ENCODE results near the gene TEX13D. TPM values are rescaled to one million over a fixed set of nuclear protein-coding genes. Genes with fewer than 3 reads are reported as not detected.

TEX13D gene
- total RNA-seq, 3 donors from 2014 or later (not counting 1 experiment from before 2014, with no cell fraction given) = 0.32 TPM; not detected in 2

- Histone ChIP-seq H3K27ac (ENCODE audit: low read length) (peak overlapping the region; percentile 85), H3K4me3 (ENCODE audit: low read length) (peak overlapping the region; percentile 63), H3K27me3 (ENCODE audit: control insufficient read depth, insufficient read depth, low read length) (no peaks in the 10 kb centered on the region), H3K9me3 (ENCODE audit: control insufficient read depth, insufficient read depth, low read length) (no peaks in the 10 kb centered on the region), H3K36me3 (ENCODE audit: control insufficient read depth, insufficient read depth, low read length) (no peaks in the 10 kb centered on the region), H3K4me1 (ENCODE audit: control insufficient read depth, insufficient read depth, low read length) (peaks cover 10% of the 10 kb centered on the region)
- peak overlapping the region; percentile 83 for H3K4me3 Mint-ChIP-seq
- ATAC-seq (no peak), DNase-seq (no peak)
- no peak for TF ChIP-seq CTCF (IDR thresholded peaks at IDR 0.05)
- H3K27ac Mint-ChIP-seq = peak overlapping the region; percentile 94 to 95
- no peaks in the 10 kb centered on the region for H3K9me3 Mint-ChIP-seq
- no peaks in the 10 kb centered on the region for H3K36me3 Mint-ChIP-seq
- H3K4me1 Mint-ChIP-seq = peaks cover 46 to 48% of the 10 kb centered on the region in 2 donors
- intact Hi-C loops (cut with micrococcal nuclease) = loop anchor here (10.0 kb wide), 1 partner anchor 283 kb away; no protein-coding TSS in a partner anchor
- WGBS (ENCODE audit: insufficient coverage) = 32% methylated on average over 4 of the region's 5 CpGs
- H3K27me3 Mint-ChIP-seq (ENCODE audit: low read depth in 2 of 2) = no peaks in the 10 kb centered on the region
Measured at GRCh38 chrX:124348182-124348581, 15.7 kb downstream of the TEX13D start.

DNA sequence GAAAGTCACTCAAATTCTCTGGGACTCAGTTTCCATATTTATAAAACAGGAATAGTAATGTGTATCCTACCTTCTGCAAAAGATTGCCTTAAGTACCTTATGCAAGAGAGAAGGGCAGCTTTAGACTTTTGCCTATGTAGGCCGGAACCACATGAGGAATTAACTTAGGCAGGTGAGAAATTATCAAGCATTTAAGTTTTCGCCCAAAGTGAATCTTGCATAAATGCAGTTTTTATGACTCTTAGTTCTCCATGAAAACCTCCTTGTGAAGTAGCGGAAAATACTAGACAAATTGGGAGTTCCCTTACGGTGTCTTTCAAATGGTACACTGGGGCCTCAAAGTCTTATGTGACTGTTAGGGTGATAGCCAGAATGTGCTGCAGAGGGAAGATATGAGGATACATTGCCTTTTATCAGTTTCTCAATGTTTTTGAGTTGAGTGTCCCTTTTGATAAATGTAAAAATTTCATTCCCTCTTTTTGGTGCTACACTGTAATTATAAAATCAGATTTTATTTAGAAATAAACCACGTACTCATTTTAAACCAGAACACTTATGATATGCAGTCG lies 16.5 kb downstream of the TEX13D start:
- DNase-seq = no peak
- intact Hi-C loops (cut with micrococcal nuclease) = loop anchor here (10.0 kb wide), 1 partner anchor 284 kb away; no protein-coding TSS in a partner anchor
- 28% methylated on average over 4 of the region's 6 CpGs for WGBS (ENCODE audit: insufficient coverage)
- peak overlapping the region; percentile 83 for H3K4me3 Mint-ChIP-seq
- Histone ChIP-seq H3K27ac (ENCODE audit: low read length) (peak overlapping the region; percentile 85), H3K4me3 (ENCODE audit: low read length) (peak overlapping the region; percentile 63), H3K36me3 (ENCODE audit: control insufficient read depth, insufficient read depth, low read length) (no peaks in the 10 kb centered on the region), H3K27me3 (ENCODE audit: control insufficient read depth, insufficient read depth, low read length) (no peaks in the 10 kb centered on the region), H3K4me1 (ENCODE audit: control insufficient read depth, insufficient read depth, low read length) (peaks cover 11% of the 10 kb centered on the region), H3K9me3 (ENCODE audit: control insufficient read depth, insufficient read depth, low read length) (no peaks in the 10 kb centered on the region)
- no peaks in the 10 kb centered on the region for H3K36me3 Mint-ChIP-seq
- H3K9me3 Mint-ChIP-seq = no peaks in the 10 kb centered on the region
- no peaks in the 10 kb centered on the region for H3K27me3 Mint-ChIP-seq (ENCODE audit: low read depth in 2 of 2)
- peaks cover 45 to 51% of the 10 kb centered on the region in 2 donors for H3K4me1 Mint-ChIP-seq
- TF ChIP-seq CTCF (IDR thresholded peaks at IDR 0.05) = no peak
- H3K27ac Mint-ChIP-seq = peak overlapping the region; percentile 94 to 95
- no peak for ATAC-seq

DNA sequence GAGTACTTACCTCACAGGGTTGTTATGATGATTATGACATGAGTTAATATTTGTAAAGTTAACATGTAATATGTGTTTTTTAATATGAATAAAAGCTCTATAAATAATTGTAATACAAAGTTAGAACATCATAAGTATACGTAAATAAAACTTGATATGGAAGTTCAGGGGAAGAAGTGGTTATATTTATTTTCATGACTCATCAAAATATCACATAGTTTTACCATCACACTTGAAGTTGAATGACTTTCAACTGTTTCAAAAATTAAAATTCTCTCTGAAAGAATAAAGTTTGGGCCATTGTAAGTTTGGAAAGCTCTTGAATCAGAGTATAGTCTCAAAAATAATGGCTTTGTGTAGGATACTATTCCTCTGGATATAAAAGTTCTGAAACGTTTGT lies 22.2 kb downstream of the TEX13D start:
- H3K36me3 Mint-ChIP-seq = no peaks in the 10 kb centered on the region
- no peaks in the 10 kb centered on the region for H3K36me3 ChIP-seq (ENCODE audit: control insufficient read depth, insufficient read depth, low read length)
- H3K4me1 ChIP-seq (ENCODE audit: control insufficient read depth, insufficient read depth, low read length) = peaks cover 12% of the 10 kb centered on the region
- H3K27ac ChIP-seq (ENCODE audit: low read length) = peak overlapping the region; percentile 56
- DNase-seq (no peak), ATAC-seq (peak in 1 of 3 donors; percentile 28)
- H3K4me3 Mint-ChIP-seq = peak overlapping the region; percentile 38
- H3K4me3 ChIP-seq (ENCODE audit: low read length) = no peak overlapping the region
- H3K9me3 ChIP-seq (ENCODE audit: control insufficient read depth, insufficient read depth, low read length) = no peaks in the 10 kb centered on the region
- no peaks in the 10 kb centered on the region for H3K9me3 Mint-ChIP-seq
- peaks cover 43 to 60% of the 10 kb centered on the region in 2 donors for H3K4me1 Mint-ChIP-seq
- TF ChIP-seq CTCF (IDR thresholded peaks at IDR 0.05) = no peak
- H3K27ac Mint-ChIP-seq = peak overlapping the region; percentile 41 to 89
- no peaks in the 10 kb centered on the region for H3K27me3 Mint-ChIP-seq (ENCODE audit: low read depth in 2 of 2)
- intact Hi-C loops (cut with micrococcal nuclease) = no loop called here
- WGBS (ENCODE audit: insufficient coverage) = 23% methylated on average over 1 of the region's 2 CpGs
- no peaks in the 10 kb centered on the region for H3K27me3 ChIP-seq (ENCODE audit: control insufficient read depth, insufficient read depth, low read length)
